Urothelium cell line (cell line): Measurements from ENCODE around the gene CADM1.

Source experiments
- DNase-seq: peaks from one replicate; pipeline ENCODE4 v3.0.0; 2011; ENCODE audit warnings: low spot score, mixed read lengths
- FAIRE-seq: peaks from 2 replicates; lab custom pipeline; 2011; peaks lifted over from hg19 to GRCh38; lab: Jason Lieb, UNC

Gene CADM1

DNA sequence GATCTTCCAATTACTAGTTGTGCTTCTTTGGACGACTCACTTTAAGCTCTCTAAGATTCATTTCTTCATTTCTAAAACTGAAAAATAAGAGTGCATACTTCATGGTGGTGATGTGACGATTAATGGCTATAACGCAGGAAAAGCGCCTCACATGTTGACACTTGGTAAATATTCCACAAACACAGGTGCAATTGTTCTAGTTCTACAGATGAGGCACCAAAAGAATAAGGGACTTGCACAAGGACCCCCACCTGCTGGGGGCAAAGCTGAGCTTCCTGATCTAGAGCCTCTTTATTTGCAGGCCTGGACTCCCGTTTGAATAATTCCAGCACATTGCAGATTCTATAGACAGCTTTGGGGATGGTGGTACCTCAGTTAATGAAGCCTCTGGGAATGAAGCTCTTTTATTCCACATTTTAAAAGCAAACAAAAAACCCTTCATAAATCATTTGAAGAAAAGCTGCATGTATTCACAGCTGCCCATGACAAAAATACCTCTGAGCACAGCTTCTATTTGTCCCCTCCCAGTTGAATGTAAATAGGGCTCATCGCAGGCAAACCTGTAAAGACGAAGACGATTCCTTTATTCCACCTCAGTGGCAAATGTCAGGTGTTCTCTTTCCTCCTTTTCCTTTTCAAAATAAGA is 14.9 kb upstream of the CADM1 start:
- no peak for DNase-seq

GRCh38 chr11:115515647-115516395 is 11.6 kb upstream of the CADM1 start:
- FAIRE-seq (no peak), DNase-seq (no peak)

More for the DNA sequence above, 14.9 kb upstream of the CADM1 start:
- FAIRE-seq: no peak

DNA sequence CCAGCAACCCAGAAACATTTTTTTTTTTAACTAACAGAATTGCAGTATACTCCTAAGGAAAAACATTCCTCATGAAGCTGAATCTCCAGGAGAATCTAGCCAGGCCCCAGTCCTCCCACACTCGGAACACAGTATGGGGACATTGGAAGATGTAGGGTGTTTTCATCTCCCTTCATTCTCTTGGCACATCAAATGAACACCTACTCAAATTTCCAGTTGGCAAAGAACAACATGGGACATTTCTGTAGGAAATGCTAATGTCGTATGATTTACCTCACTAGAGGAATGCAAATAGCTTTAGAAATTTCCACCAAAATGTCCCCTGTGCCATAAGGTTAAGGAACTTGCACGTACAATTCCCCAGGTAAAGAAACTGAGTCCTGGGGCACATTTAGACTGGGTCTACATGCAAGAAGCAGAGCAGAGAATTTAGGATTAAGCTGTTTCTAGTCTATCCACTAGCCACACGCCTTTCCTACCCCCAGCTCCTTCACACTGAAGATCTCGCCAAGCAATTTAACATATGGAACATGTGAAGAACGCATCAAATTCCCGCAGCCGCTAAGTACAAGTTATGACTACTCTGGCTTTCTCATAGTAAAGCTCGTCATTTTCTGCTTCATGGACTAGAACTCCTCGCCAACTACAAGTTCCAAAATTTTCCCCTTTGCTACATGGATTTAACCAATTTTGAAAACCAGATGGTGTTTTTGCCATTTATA is 2.9 kb upstream of the CADM1 start:
- FAIRE-seq: no peak
- no peak for DNase-seq

DNA sequence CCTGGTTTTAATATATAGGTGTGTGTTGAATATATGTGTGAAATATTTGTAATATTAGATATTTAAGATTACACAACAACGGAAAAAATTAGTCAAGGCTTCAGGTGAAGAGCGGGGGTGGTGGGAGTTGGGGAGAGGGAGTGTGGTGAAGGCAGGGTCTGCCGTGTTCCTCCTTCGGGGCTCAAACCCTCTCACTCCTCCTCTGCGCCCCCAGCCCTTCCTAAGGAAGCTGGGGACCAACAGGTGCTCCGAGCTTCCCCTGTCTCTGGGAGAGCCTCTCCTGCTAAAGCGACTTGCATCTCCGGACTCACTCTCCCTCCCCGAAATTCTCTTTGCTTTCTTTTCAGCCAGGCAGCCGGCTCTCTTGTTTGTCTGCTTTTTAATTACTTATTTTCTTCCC is 960 bp upstream of the CADM1 start:
- FAIRE-seq (no peak), DNase-seq (peak; percentile 42)

DNA sequence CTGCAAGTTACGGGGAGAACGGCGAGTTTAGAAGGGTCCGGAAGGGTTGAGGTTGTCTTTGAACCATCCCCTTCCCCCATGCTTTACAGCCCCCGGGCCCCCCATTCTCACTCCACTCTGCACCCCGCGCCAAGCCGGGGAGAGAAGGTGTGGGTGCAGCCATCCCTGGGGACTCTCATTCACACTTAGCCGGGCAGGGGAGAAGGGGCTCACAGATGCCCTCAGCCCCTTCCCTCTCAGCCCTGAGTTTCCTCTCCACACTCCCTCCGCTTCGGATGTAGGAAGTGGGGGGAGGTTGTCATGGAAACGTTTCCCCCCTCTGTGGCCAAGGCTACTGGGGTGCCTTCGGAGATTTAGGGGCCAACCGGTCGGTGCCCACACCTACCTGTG is 334 bp downstream of the CADM1 start:
- peak; percentile 25 for DNase-seq
- no peak for FAIRE-seq

DNA sequence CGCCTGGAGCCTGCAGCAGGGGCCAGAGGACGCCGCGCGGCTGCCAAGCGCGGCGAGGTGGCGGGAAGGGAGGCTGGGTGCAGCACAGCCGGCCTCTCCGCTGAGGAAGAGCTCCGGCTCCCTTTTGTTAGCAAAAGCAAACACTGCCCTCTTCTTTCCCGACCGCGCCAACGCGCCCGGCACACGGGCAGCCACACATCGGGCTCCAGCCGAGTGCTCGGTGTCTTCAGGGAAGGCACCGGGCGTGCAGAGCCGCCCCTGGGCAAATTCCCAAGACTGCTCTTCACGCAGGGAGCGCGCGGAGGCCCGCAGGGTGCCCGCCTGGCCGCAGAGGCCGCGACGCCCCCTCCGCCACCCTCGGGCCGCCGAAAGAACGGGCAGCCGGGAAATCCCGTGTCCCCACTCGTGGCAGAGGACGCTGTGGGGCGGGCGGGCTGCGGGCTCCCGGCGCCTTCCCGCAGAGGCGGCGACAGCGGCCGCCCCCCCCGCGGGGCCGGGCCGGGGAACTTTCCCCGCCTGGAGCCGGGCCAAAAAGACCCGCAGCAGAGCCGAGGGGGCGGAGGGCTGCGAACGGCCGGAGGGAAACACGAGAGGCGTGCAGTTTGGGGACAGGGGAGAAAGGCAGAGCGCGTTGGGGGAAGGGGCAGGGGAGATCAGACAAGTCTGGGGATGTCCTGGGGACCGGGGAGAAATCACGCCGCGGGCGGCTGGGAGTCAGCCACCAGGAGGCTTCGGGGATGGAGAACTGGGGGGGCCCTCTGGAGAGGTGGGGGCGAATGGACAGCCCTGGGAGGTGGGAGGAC is 931 bp downstream of the CADM1 start:
- FAIRE-seq (no peak), DNase-seq (peak; percentile 58)

- FAIRE-seq: no peak
- no peak for DNase-seq
These were observed 1.6 kb downstream of the CADM1 start for GRCh38 chr11:115502636-115503082.

- FAIRE-seq (no peak), DNase-seq (no peak)
These were observed 2.2 kb downstream of the CADM1 start for GRCh38 chr11:115501893-115502589.

DNA sequence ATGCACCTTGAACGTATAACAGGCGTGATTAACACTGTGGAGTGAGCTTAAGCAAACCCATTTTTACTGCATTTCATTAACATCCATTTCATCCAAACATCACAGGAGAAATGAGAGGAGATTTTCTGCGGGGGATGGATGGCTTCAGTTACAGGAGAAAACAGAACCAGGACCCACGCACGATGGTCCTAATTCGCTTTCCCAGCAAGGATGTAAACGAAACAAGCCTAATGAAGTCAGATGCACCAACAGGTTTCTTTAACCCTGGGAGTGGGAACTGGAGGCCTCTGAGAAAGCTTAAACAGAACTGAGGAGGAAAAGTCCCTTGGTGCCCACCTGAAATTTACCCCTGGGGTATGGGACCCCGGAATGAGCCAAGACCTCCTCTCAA is 2.7 kb downstream of the CADM1 start:
- DNase-seq: no peak
- FAIRE-seq: peak; percentile 67

GRCh38 chr11:115500547-115501501 is 3.4 kb downstream of the CADM1 start:
- FAIRE-seq (peak; percentile 58), DNase-seq (no peak)

DNA sequence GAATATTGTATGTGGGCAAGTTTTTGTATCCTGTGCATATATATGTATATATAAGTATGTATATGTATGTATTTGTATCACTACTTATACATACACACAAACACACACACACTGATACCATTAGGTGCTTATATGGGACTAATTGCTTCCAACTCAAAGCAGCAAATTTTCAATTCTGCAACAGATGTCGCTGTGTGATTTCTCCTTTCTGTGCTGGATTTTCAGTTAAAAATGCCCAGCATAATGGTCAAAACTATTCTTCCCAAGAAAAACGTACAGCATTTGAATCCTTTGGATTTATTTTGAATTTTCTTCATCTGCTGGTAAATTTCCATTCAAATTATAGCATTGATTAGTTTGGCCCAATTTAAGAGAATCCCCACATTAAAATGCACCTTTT is 4.3 kb downstream of the CADM1 start:
- DNase-seq: no peak
- FAIRE-seq: no peak

DNA sequence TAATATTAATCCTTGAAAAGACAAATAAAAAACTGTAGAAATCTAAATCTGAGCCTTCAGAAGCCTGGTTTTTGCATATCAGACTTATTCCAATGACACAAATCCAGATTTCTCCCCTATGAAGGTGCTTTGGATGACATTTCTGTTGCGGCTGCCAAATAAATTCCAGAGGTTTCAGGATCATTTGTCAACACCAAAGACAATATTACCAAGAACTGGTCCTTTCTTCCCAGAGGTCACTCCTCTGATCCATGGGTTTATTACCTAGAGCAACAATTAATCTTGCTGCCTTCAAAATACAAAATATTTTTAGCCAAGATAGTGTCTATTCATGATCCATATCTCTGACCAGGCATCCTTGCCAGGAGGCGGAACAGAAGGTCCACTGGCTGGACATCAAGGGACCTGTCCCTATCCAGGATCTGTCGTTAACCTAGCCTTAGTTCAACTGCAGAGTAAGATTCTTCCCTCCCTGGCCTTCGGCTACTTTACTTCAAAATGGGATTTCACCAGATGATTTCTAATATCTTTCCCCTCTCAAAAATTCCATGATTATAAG is 4.9 kb downstream of the CADM1 start:
- FAIRE-seq (no peak), DNase-seq (no peak)

GRCh38 chr11:115498354-115498753 is 5.9 kb downstream of the CADM1 start:
- no peak for FAIRE-seq
- DNase-seq: no peak

- no peak for DNase-seq
- FAIRE-seq: no peak
These were observed 6.9 kb downstream of the CADM1 start for GRCh38 chr11:115497303-115497702.

- FAIRE-seq (no peak), DNase-seq (no peak)
These were observed 7.3 kb downstream of the CADM1 start for GRCh38 chr11:115496892-115497291.

DNA sequence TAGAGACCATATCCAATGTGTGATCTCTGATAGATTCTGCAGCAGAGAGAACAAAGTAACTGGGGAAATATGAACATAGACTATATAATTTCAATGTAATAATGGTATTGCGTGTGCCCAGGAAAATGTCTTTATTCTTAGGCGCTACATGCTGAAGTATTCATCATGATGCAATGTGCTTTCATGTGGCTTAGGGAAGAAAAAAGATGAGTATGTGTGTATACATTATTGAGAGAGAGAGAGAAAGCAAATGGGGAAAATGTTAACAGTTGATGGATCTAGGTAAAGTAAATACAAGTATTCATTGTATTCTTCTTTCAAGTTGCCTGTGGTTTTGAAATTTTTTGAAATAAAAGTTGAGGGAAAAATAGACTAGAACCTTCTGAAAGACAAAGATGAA is 10.3 kb downstream of the CADM1 start:
- no peak for DNase-seq
- no peak for FAIRE-seq

DNA sequence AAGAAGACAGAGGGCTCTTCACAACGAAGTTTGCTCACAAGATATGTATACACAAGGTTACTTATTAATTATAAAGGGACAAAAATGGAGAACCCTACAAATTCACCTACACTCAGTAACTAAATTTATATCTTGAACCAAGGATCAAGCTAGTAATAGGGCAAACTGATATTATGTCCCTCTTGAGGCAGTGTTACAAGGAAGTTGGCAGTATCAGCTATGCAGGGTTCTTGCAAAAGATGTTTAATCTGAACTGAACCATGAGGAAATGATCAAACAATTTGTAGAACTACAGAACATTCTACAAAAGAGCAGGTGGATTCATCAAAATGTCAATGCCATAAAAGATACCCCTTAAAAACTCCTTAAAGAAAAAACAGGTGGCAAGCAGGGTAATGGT is 10.7 kb downstream of the CADM1 start:
- no peak for FAIRE-seq
- DNase-seq: no peak

DNA sequence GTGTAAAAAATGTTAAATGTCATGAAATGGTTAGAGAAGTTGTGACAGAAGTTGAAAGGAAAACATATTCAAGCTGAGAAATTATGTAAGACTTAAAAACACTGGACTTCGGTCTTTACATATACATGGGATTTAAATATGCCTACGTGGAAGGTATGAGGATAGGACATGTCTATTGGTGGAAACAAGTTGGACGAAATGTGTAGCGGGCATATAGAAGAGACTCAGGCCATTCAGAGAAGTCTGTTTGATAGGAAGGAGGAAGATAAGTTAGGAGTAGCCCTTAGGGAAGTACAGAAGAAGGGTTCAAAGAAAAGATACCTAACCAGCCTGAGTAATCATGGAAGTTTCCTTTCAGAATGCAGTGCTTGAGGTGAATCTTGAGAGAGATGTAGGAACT is 14.7 kb downstream of the CADM1 start:
- DNase-seq: no peak
- peak; percentile 53 for FAIRE-seq

GRCh38 chr11:115488945-115489344 is 15.3 kb downstream of the CADM1 start:
- peak; percentile 46 for FAIRE-seq
- peak; percentile 36 for DNase-seq
